Colonic mucosa (tissue), 4 donors: ENCODE data around the gene PTPRT. TPM values are rescaled to one million over a fixed set of nuclear protein-coding genes. Genes with fewer than 3 reads are reported as not detected.

ENCODE experiments used
- DNase-seq: peaks from one replicate; pipeline ENCODE4 v3.0.0-alpha.2; 2020
- H3K27ac ChIP-seq: fragments of 200-600 bp; one replicate; pipeline ENCODE4 v1.8.0; 2021
- H3K27me3 ChIP-seq: fragments of 200-600 bp; one replicate; pipeline ENCODE4 v1.8.0; 2021
- H3K36me3 ChIP-seq: fragments of 200-600 bp; one replicate; pipeline ENCODE4 v1.8.0; 2021
- H3K4me1 ChIP-seq: fragments of 200-600 bp; one replicate; pipeline ENCODE4 v1.8.0; 2021; ENCODE audit warnings: mild to moderate bottlenecking
- H3K4me3 ChIP-seq: fragments of 200-600 bp; one replicate; pipeline ENCODE4 v1.8.0; 2021
- H3K9ac ChIP-seq, 2 donors: one replicate each; pipeline ENCODE4 v1.7.0; 2013; ENCODE audit warnings: control low read depth in 2 of 2, low read depth in 2 of 2, low read length in 2 of 2
- H3K9me3 ChIP-seq: fragments of 200-600 bp; one replicate; pipeline ENCODE4 v1.8.0; 2021
- CTCF ChIP-seq: fragments of 200-600 bp; IDR thresholded peaks from one replicate; pipeline ENCODE4 v1.8.0; 2022; ENCODE audit warnings: antibody characterized with exemption, mild to moderate bottlenecking
- intact Hi-C: fragments of 100-400 bp; cut with DNase I; formaldehyde crosslinking; loops from one replicate; pipeline ENCODE4 v1.14.1; 2022
- total RNA-seq, 2 donors: library from RNA; stranded (reverse); fragmentation: NEBNext Ultra II Directional in 1 of 2; extraction: Animal tissue kit (Norgen Biotek cat#: 25700) in 1 of 2; gene quantifications; one replicate each; pipeline ENCODE4 v1.2.1, GENCODE V29; 2021
- donor health status: healthy.
- donor health status: DM: no; HTN: no; CAD: no.
- donor health status: DM: no; HTN: no; CAD: no.

PTPRT gene
- total RNA-seq, 2 donors from 2014 or later, result 0.11 to 0.12 TPM

- H3K27me3 ChIP-seq, result no peaks in the 10 kb centered on the region
- no peak overlapping the region for H3K4me3 ChIP-seq
- H3K9ac ChIP-seq, result no peak overlapping the region
- no peak for DNase-seq
- no peaks in the 10 kb centered on the region for H3K36me3 ChIP-seq
- no peaks in the 10 kb centered on the region for H3K4me1 ChIP-seq
- H3K9me3 ChIP-seq, result no peaks in the 10 kb centered on the region
- H3K27ac ChIP-seq, result no peak overlapping the region
- intact Hi-C loops, result no loop called here
- no peak for TF ChIP-seq CTCF
These were observed 1071.7 kb downstream of the PTPRT start for GRCh38 chr20:42118001-42118400.

DNA sequence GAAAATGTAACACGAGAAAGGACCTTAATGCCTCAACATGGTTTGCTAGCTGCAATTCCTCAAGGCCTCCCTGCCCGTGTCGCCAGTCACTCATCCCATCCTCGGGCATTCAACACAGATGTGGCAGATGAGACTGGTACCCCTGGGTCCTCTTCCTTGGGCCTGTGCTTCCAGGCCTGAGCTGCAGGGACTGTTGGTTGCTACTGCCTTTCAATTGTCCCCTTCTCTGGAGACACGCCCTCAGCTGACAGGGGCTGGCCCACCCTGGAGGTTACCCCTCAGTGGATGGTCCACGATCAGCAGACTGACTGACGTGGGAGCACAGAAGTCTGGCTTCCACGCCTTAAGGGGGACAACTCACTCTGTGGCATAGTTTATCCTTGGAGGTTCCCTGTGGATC, 1076.5 kb downstream of the PTPRT start:
- TF ChIP-seq CTCF, result no peak
- H3K27me3 ChIP-seq, result no peaks in the 10 kb centered on the region
- DNase-seq, result no peak
- H3K4me3 ChIP-seq, result no peak overlapping the region
- no peak overlapping the region for H3K27ac ChIP-seq
- intact Hi-C loops, result no loop called here
- H3K36me3 ChIP-seq, result no peaks in the 10 kb centered on the region
- H3K9me3 ChIP-seq, result no peaks in the 10 kb centered on the region
- H3K9ac ChIP-seq, result no peak overlapping the region
- H3K4me1 ChIP-seq, result no peaks in the 10 kb centered on the region

- no peaks in the 10 kb centered on the region for H3K27me3 ChIP-seq
- DNase-seq, result no peak
- no peak overlapping the region for H3K9ac ChIP-seq
- no peak overlapping the region for H3K4me3 ChIP-seq
- H3K9me3 ChIP-seq, result no peaks in the 10 kb centered on the region
- intact Hi-C loops, result no loop called here
- no peak for TF ChIP-seq CTCF
- H3K4me1 ChIP-seq, result no peaks in the 10 kb centered on the region
- H3K36me3 ChIP-seq, result no peaks in the 10 kb centered on the region
- H3K27ac ChIP-seq, result no peak overlapping the region
These were observed 1077.5 kb downstream of the PTPRT start for GRCh38 chr20:42112161-42112560.

GRCh38 chr20:42111349-42111748, 1078.4 kb downstream of the PTPRT start:
- no peaks in the 10 kb centered on the region for H3K4me1 ChIP-seq
- no peaks in the 10 kb centered on the region for H3K36me3 ChIP-seq
- no peak for DNase-seq
- H3K4me3 ChIP-seq, result no peak overlapping the region
- H3K27me3 ChIP-seq, result no peaks in the 10 kb centered on the region
- TF ChIP-seq CTCF, result no peak
- intact Hi-C loops, result no loop called here
- H3K27ac ChIP-seq, result no peak overlapping the region
- H3K9ac ChIP-seq, result no peak overlapping the region
- H3K9me3 ChIP-seq, result no peaks in the 10 kb centered on the region

GRCh38 chr20:42110301-42110700, 1079.4 kb downstream of the PTPRT start:
- H3K9ac ChIP-seq, result no peak overlapping the region
- no peak for DNase-seq
- H3K27ac ChIP-seq, result no peak overlapping the region
- no peaks in the 10 kb centered on the region for H3K27me3 ChIP-seq
- H3K9me3 ChIP-seq, result no peaks in the 10 kb centered on the region
- no peak overlapping the region for H3K4me3 ChIP-seq
- intact Hi-C loops, result no loop called here
- no peaks in the 10 kb centered on the region for H3K4me1 ChIP-seq
- no peak for TF ChIP-seq CTCF
- H3K36me3 ChIP-seq, result no peaks in the 10 kb centered on the region

- intact Hi-C loops, result no loop called here
- no peaks in the 10 kb centered on the region for H3K4me1 ChIP-seq
- no peak overlapping the region for H3K9ac ChIP-seq
- H3K27ac ChIP-seq, result no peak overlapping the region
- H3K27me3 ChIP-seq, result no peaks in the 10 kb centered on the region
- H3K9me3 ChIP-seq, result no peaks in the 10 kb centered on the region
- no peak for DNase-seq
- H3K36me3 ChIP-seq, result no peaks in the 10 kb centered on the region
- no peak overlapping the region for H3K4me3 ChIP-seq
- no peak for TF ChIP-seq CTCF
These were observed 1087.7 kb downstream of the PTPRT start for GRCh38 chr20:42102000-42102399.
